ENCODE data around the gene SLC22A12. TPM values are rescaled to one million over a fixed set of nuclear protein-coding genes. Genes with fewer than 3 reads are reported as not detected.
"Not testable (repeated sequence)": the region's sequence is repeated elsewhere in the genome, so short reads cannot be mapped to it uniquely, and the experiment has no call there.

Gene SLC22A12
- polyA plus RNA-seq, 6 donors from 2014 or later: not detected

GRCh38 chr11:64558065-64558745, 32.8 kb upstream of the SLC22A12 start:
- Mint-ChIP-seq H3K4me3 (no peak overlapping the region), H3K36me3 (no peaks in the 10 kb centered on the region), H3K9me3 (no peaks in the 10 kb centered on the region), H3K27me3 (peaks cover 0 to 21% (median 9%) of the 10 kb centered on the region in 3 donors), H3K27ac (no peak overlapping the region), H3K4me1 (peaks cover 17 to 19% (median 19%) of the 10 kb centered on the region in 3 donors)
- ATAC-seq (ENCODE audit: low read depth in 2 of 2): no peak
- DNase-seq: no peak

GRCh38 chr11:64558869-64559268, 32.2 kb upstream of the SLC22A12 start:
- H3K36me3 Mint-ChIP-seq: no peaks in the 10 kb centered on the region
- ATAC-seq (ENCODE audit: low read depth in 2 of 2) (no peak), DNase-seq (no peak)
- H3K4me3 Mint-ChIP-seq: no peak overlapping the region
- no peaks in the 10 kb centered on the region for H3K9me3 Mint-ChIP-seq
- H3K27ac Mint-ChIP-seq: no peak overlapping the region
- H3K27me3 Mint-ChIP-seq: peaks cover 0 to 21% (median 9%) of the 10 kb centered on the region in 3 donors
- peaks cover 12 to 14% (median 13%) of the 10 kb centered on the region in 3 donors for H3K4me1 Mint-ChIP-seq

- ATAC-seq (ENCODE audit: low read depth in 2 of 2): no peak
- no peak for DNase-seq
- H3K4me3 Mint-ChIP-seq: no peak overlapping the region
- H3K36me3 Mint-ChIP-seq: no peaks in the 10 kb centered on the region
- no peaks in the 10 kb centered on the region for H3K9me3 Mint-ChIP-seq
- H3K4me1 Mint-ChIP-seq: peaks cover 11 to 12% (median 12%) of the 10 kb centered on the region in 3 donors
- H3K27me3 Mint-ChIP-seq: peaks cover 2 to 21% (median 9%) of the 10 kb centered on the region in 3 donors
- H3K27ac Mint-ChIP-seq: no peak overlapping the region
Observed at GRCh38 chr11:64559351-64560138, 31.5 kb upstream of the SLC22A12 start.

- DNase-seq (no peak), ATAC-seq (ENCODE audit: low read depth in 2 of 2) (no peak)
- Mint-ChIP-seq H3K27ac (no peak overlapping the region), H3K27me3 (peaks cover 4 to 21% (median 9%) of the 10 kb centered on the region in 3 donors), H3K9me3 (no peaks in the 10 kb centered on the region), H3K36me3 (no peaks in the 10 kb centered on the region), H3K4me1 (peaks cover 4 to 5% (median 5%) of the 10 kb centered on the region in 3 donors), H3K4me3 (no peak overlapping the region)
Observed at GRCh38 chr11:64560139-64560771, 30.8 kb upstream of the SLC22A12 start.

GRCh38 chr11:64560941-64561340, 30.1 kb upstream of the SLC22A12 start:
- H3K4me1 Mint-ChIP-seq: peaks cover 0 to 4% (median 0%) of the 10 kb centered on the region in 3 donors
- no peak for DNase-seq
- H3K27me3 Mint-ChIP-seq: peaks cover 4 to 21% (median 9%) of the 10 kb centered on the region in 3 donors
- no peaks in the 10 kb centered on the region for H3K36me3 Mint-ChIP-seq
- H3K4me3 Mint-ChIP-seq: peak overlapping the region in 1 of 8 donors; percentile 9
- ATAC-seq (ENCODE audit: low read depth in 2 of 2): no peak
- H3K9me3 Mint-ChIP-seq: no peaks in the 10 kb centered on the region
- H3K27ac Mint-ChIP-seq: no peak overlapping the region

- H3K9me3 Mint-ChIP-seq; ATAC-seq (ENCODE audit: low read depth in 2 of 2); H3K27ac Mint-ChIP-seq; DNase-seq; H3K36me3 Mint-ChIP-seq; H3K4me1 Mint-ChIP-seq: not testable (repeated sequence)
- Mint-ChIP-seq H3K4me3 (peak overlapping the region in 1 of 8 donors; percentile 2), H3K27me3 (peaks cover 4 to 21% (median 9%) of the 10 kb centered on the region in 3 donors)
Observed at GRCh38 chr11:64561429-64561828, 29.6 kb upstream of the SLC22A12 start.

GRCh38 chr11:64561984-64562722, 28.9 kb upstream of the SLC22A12 start:
- Mint-ChIP-seq H3K27me3 (peaks cover 4 to 21% (median 9%) of the 10 kb centered on the region in 3 donors), H3K27ac (no peak overlapping the region), H3K4me3 (no peak overlapping the region), H3K4me1 (no peaks in the 10 kb centered on the region), H3K9me3 (no peaks in the 10 kb centered on the region), H3K36me3 (no peaks in the 10 kb centered on the region)
- DNase-seq: no peak
- no peak for ATAC-seq (ENCODE audit: low read depth in 2 of 2)

- ATAC-seq (ENCODE audit: low read depth in 2 of 2) (no peak), DNase-seq (no peak)
- H3K27me3 Mint-ChIP-seq: peaks cover 4 to 21% (median 9%) of the 10 kb centered on the region in 3 donors
- no peak overlapping the region for H3K27ac Mint-ChIP-seq
- no peaks in the 10 kb centered on the region for H3K4me1 Mint-ChIP-seq
- H3K36me3 Mint-ChIP-seq: no peaks in the 10 kb centered on the region
- no peak overlapping the region for H3K4me3 Mint-ChIP-seq
- no peaks in the 10 kb centered on the region for H3K9me3 Mint-ChIP-seq
Observed at GRCh38 chr11:64562723-64563351, 28.2 kb upstream of the SLC22A12 start.

GRCh38 chr11:64563966-64564365, 27.1 kb upstream of the SLC22A12 start:
- Mint-ChIP-seq H3K4me3 (no peak overlapping the region), H3K36me3 (no peaks in the 10 kb centered on the region), H3K9me3 (no peaks in the 10 kb centered on the region)

GRCh38 chr11:64564419-64564818, 26.6 kb upstream of the SLC22A12 start:
- no peak overlapping the region for H3K4me3 Mint-ChIP-seq
- peaks cover 4 to 14% (median 9%) of the 10 kb centered on the region in 3 donors for H3K27me3 Mint-ChIP-seq
- no peaks in the 10 kb centered on the region for H3K36me3 Mint-ChIP-seq
- ATAC-seq (ENCODE audit: low read depth in 2 of 2) (no peak), DNase-seq (no peak)
- no peak overlapping the region for H3K27ac Mint-ChIP-seq
- H3K4me1 Mint-ChIP-seq: no peaks in the 10 kb centered on the region
- no peaks in the 10 kb centered on the region for H3K9me3 Mint-ChIP-seq

More at GRCh38 chr11:64563966-64564365, 27.1 kb upstream of the SLC22A12 start:
- Mint-ChIP-seq H3K27me3 (peaks cover 4 to 17% (median 9%) of the 10 kb centered on the region in 3 donors), H3K4me1 (no peaks in the 10 kb centered on the region), H3K27ac (no peak overlapping the region)
- no peak for DNase-seq
- no peak for ATAC-seq (ENCODE audit: low read depth in 2 of 2)

GRCh38 chr11:64564947-64565889, 25.8 kb upstream of the SLC22A12 start:
- H3K36me3 Mint-ChIP-seq: no peaks in the 10 kb centered on the region
- H3K27ac Mint-ChIP-seq: peak overlapping the region in 1 of 6 donors; percentile 78
- no peak for ATAC-seq (ENCODE audit: low read depth in 2 of 2)
- H3K4me3 Mint-ChIP-seq: no peak overlapping the region
- H3K27me3 Mint-ChIP-seq: peaks cover 4 to 9% (median 5%) of the 10 kb centered on the region in 3 donors
- no peaks in the 10 kb centered on the region for H3K4me1 Mint-ChIP-seq
- H3K9me3 Mint-ChIP-seq: no peaks in the 10 kb centered on the region
- DNase-seq: no peak

Data from naive B cell (primary cell).